Gastrocnemius medialis (tissue), 4 donors: ENCODE results near the gene CCDC112. TPM values are rescaled to one million over a fixed set of nuclear protein-coding genes. Genes with fewer than 3 reads are reported as not detected.

Experiments
- ATAC-seq, 2 donors: fragments of 150-250 bp; one replicate each; pipeline ENCODE4 v1.9.1; 2016
- DNase-seq, 2 donors: peaks; one replicate each; pipeline ENCODE4 v3.0.0-alpha.2; 2019
- H3K27ac ChIP-seq, 4 donors: fragments of 200-600 bp; sonication (generic); 1 replicate in 1 of 4; 2 replicates in 3 of 4; pipeline ENCODE4 v1.5.1; 2016 to 2018; ENCODE audit warnings: mild to moderate bottlenecking in 2 of 4, moderate library complexity in 1 of 4
- H3K27me3 ChIP-seq, 3 donors: fragments of 200-600 bp; sonication (generic) in 2 of 3; 1 replicate in 1 of 3; 2 replicates in 2 of 3; pipeline versions ENCODE4 v1.5.1 to v1.6.0; 2016 to 2019; ENCODE audit warnings: mild to moderate bottlenecking in 1 of 3, moderate library complexity in 1 of 3
- H3K36me3 ChIP-seq, 2 donors: fragments of 200-600 bp; sonication (generic) in 1 of 2; one replicate each; pipeline ENCODE4 v1.5.1; 2017 to 2018
- H3K4me1 ChIP-seq, 2 donors: fragments of 200-600 bp; sonication (generic) in 1 of 2; one replicate each; pipeline ENCODE4 v1.5.1; 2016 to 2017; ENCODE audit warnings: mild to moderate bottlenecking in 2 of 2
- H3K4me3 ChIP-seq, 4 donors: fragments of 200-600 bp; sonication (generic) in 3 of 4; 1 replicate in 1 of 4; 2 replicates in 3 of 4; pipeline ENCODE4 v1.5.1; 2016 to 2019; ENCODE audit warnings: mild to moderate bottlenecking in 2 of 4
- H3K9me3 ChIP-seq, 3 donors: fragments of 200-600 bp; sonication (generic) in 2 of 3; 1 replicate in 1 of 3; 2 replicates in 2 of 3; pipeline ENCODE4 v1.5.1; 2016 to 2019
- POLR2A ChIP-seq, 2 donors: fragments of 450-650 bp; IDR thresholded peaks; one replicate each; pipeline ENCODE4 v1.6.1; 2017; ENCODE audit warnings: antibody characterized with exemption in 2 of 2, mild to moderate bottlenecking in 2 of 2, moderate library complexity in 2 of 2
- in situ Hi-C, 4 donors: fragments of 200-750 bp; cut with MboI; loops; one replicate each; pipeline versions ENCODE4 v1.15.0 to v1.8.0; 2017; ENCODE audit warnings: low sequenced_read_pairs in 4 of 4
- intact Hi-C: fragments of 100-400 bp; cut with DNase I; formaldehyde crosslinking; loops from one replicate; pipeline ENCODE4 v1.15.1; 2023; ENCODE audit warnings: low total_unique reads
- total RNA-seq, 4 donors: library from RNA; depleted of rRNA; stranded (reverse); fragments of >200 nt; gene quantifications; one replicate each; pipeline versions ENCODE4 v1.1.0 to v1.2.3, GENCODE V29; 2016
- TF ChIP-seq, protein P1 (sequence below), 5 experiments: fragments of 450-650 bp in 3 of 5; fragments of 200-600 bp in 2 of 5; sonication (generic) in 2 of 5; IDR thresholded peaks in 4 of 5; conservative IDR thresholded peaks in 1 of 5; 1 replicate in 4 of 5; 2 replicates in 1 of 5; pipeline ENCODE4 v1.5.1; 2016 to 2019; ENCODE audit warnings: antibody characterized with exemption in 5 of 5, mild to moderate bottlenecking in 3 of 5, moderate library complexity in 3 of 5

CCDC112 gene
- total RNA-seq, 4 donors from 2014 or later = 2.1 to 4.8 (median 3.8) TPM

DNA sequence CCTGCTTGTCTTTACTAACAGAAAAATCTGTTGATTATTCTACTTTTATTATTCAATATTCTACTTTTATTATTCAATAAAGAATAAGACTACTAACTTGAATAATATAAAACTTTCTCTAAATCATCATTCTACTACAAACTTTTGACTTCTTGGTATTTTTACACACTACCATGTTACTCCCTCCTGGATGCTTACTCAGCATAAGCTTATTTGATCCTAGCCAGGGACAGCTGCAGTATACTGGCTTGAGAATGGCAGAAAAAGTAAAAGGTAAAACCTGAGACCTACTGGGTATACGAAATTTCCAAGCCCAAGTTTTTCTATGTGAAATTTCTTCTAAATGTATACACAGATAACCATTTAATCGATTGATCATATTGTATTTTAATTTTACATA, 59.9 kb downstream of the CCDC112 start:
- Histone ChIP-seq H3K27me3 (no peaks in the 10 kb centered on the region), H3K4me3 (no peak overlapping the region), H3K9me3 (no peaks in the 10 kb centered on the region), H3K27ac (no peak overlapping the region), H3K36me3 (peaks cover 0 to 31% of the 10 kb centered on the region in 2 donors), H3K4me1 (no peaks in the 10 kb centered on the region)
- in situ Hi-C loops = no loop called here
- no peak for DNase-seq
- TF ChIP-seq, protein P1, sequence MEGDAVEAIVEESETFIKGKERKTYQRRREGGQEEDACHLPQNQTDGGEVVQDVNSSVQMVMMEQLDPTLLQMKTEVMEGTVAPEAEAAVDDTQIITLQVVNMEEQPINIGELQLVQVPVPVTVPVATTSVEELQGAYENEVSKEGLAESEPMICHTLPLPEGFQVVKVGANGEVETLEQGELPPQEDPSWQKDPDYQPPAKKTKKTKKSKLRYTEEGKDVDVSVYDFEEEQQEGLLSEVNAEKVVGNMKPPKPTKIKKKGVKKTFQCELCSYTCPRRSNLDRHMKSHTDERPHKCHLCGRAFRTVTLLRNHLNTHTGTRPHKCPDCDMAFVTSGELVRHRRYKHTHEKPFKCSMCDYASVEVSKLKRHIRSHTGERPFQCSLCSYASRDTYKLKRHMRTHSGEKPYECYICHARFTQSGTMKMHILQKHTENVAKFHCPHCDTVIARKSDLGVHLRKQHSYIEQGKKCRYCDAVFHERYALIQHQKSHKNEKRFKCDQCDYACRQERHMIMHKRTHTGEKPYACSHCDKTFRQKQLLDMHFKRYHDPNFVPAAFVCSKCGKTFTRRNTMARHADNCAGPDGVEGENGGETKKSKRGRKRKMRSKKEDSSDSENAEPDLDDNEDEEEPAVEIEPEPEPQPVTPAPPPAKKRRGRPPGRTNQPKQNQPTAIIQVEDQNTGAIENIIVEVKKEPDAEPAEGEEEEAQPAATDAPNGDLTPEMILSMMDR (IDR thresholded peaks at IDR 0.05 in 4 of 5, conservative IDR thresholded peaks at IDR 0.05 in 1 of 5) = no peak
- TF ChIP-seq POLR2A (IDR thresholded peaks at IDR 0.05) = no peak
- no peak for ATAC-seq
- intact Hi-C loops = no loop called here

GRCh38 chr5:115231598-115231997, 64.9 kb downstream of the CCDC112 start:
- H3K4me3 ChIP-seq = no peak overlapping the region
- H3K27me3 ChIP-seq = no peaks in the 10 kb centered on the region
- no peaks in the 10 kb centered on the region for H3K9me3 ChIP-seq
- intact Hi-C loops (no loop called here), in situ Hi-C loops (no loop called here)
- DNase-seq (no peak), ATAC-seq (no peak)
- H3K27ac ChIP-seq = no peak overlapping the region
- no peak for TF ChIP-seq POLR2A (IDR thresholded peaks at IDR 0.05)
- TF ChIP-seq, protein P1 (IDR thresholded peaks at IDR 0.05 in 4 of 5, conservative IDR thresholded peaks at IDR 0.05 in 1 of 5) = no peak
- no peaks in the 10 kb centered on the region for H3K4me1 ChIP-seq
- H3K36me3 ChIP-seq = peaks cover 0 to 42% of the 10 kb centered on the region in 2 donors

DNA sequence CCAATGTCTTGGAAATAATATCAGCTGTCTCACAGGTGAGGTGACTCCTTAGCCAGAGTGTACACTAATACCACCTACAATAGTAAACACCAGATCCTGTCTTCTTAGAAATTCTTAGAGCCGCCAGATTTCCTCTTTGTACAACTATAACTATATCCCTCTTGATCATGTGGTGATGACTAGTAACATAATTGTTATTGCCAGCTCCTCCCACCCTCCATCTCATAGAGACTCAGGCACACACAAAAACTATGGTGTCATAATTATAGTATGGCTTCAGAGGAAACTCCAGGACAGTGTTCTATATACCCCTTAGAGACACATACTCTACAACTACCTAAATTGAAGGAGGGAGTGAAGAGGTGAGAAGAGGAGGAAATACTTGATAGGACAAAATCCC, 66.8 kb downstream of the CCDC112 start:
- no peaks in the 10 kb centered on the region for H3K4me1 ChIP-seq
- no peak for ATAC-seq
- no peak overlapping the region for H3K4me3 ChIP-seq
- DNase-seq = no peak
- TF ChIP-seq, protein P1 (IDR thresholded peaks at IDR 0.05 in 4 of 5, conservative IDR thresholded peaks at IDR 0.05 in 1 of 5) = no peak
- no peak for TF ChIP-seq POLR2A (IDR thresholded peaks at IDR 0.05)
- H3K27me3 ChIP-seq = no peaks in the 10 kb centered on the region
- intact Hi-C loops = no loop called here
- peaks cover 0 to 35% of the 10 kb centered on the region in 2 donors for H3K36me3 ChIP-seq
- in situ Hi-C loops = no loop called here
- no peak overlapping the region for H3K27ac ChIP-seq
- no peaks in the 10 kb centered on the region for H3K9me3 ChIP-seq

DNA sequence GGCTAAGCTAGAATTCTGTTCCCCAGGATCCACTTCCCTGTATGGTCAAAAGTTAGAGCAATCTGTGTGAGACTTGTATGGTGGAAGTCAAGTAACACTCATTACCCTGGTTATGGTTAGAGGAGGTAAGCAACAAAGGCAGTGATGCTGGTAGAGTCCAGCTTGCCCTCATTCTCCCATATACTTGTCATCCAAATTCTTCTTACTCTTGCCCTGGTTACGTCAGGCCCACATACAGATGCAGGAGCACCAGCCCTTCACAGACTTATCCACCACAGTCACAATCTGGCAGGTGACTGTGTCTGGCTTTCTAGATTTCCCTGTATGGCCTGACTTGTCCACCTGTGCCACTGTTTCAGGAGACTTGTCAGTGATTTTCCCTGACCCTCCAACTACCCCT, 69.2 kb downstream of the CCDC112 start:
- no peaks in the 10 kb centered on the region for H3K9me3 ChIP-seq
- intact Hi-C loops = no loop called here
- H3K4me3 ChIP-seq = no peak overlapping the region
- no peak for ATAC-seq
- in situ Hi-C loops = no loop called here
- peaks cover 0 to 35% of the 10 kb centered on the region in 2 donors for H3K36me3 ChIP-seq
- TF ChIP-seq POLR2A (IDR thresholded peaks at IDR 0.05) = no peak
- TF ChIP-seq, protein P1 (IDR thresholded peaks at IDR 0.05 in 4 of 5, conservative IDR thresholded peaks at IDR 0.05 in 1 of 5) = no peak
- DNase-seq = no peak
- no peaks in the 10 kb centered on the region for H3K27me3 ChIP-seq
- no peak overlapping the region for H3K27ac ChIP-seq
- H3K4me1 ChIP-seq = no peaks in the 10 kb centered on the region

Other genes with a start within 250 kb of the CCDC112 start
- gene TRIM36, start 126.7 kb downstream of the CCDC112 start, total RNA-seq = under 1 TPM; 0.05 to 0.92 (median 0.53) TPM
- 10 to 100 TPM in 2 of 4 donors, 1 to 10 TPM in 2; 6.7 to 16.3 (median 10.4) TPM for gene PGGT1B, start 33.8 kb downstream of the CCDC112 start, total RNA-seq
- 10 to 100 TPM; 18.9 to 39.4 (median 33.7) TPM for gene FEM1C, start 248.1 kb upstream of the CCDC112 start, total RNA-seq